GM12878 (cell line): ENCODE data around the gene UBE3C. TPM values are rescaled to one million over a fixed set of nuclear protein-coding genes. Genes with fewer than 3 reads are reported as not detected.

Experiments used
- ATAC-seq: fragments of 200-7000 bp; cut with Tn5 transposase; 3 replicates; pipeline ENCODE4 v1.9.1; 2020; ENCODE audit warnings: mild to moderate bottlenecking, moderate library complexity
- BruUV-seq: library from RNA; stranded (reverse); fragments of 400-500 nt; replicated peaks from 2 replicates; lab custom pipeline; 2021; lab: Mats Ljungman, UMichigan
- CTCF ChIA-PET: fragments of 300-600 bp; sonication (Branson Sonifier 250); formaldehyde crosslinking; extraction: SDS; loops from one replicate; lab custom pipeline; 2021; ENCODE audit warnings: inconsistent platforms; lab: Yijun Ruan, JAX
- POLR2A ChIA-PET: fragments of 350-600 bp; formaldehyde crosslinking; extraction: SDS; loops from one replicate; lab custom pipeline; 2021; ENCODE audit warnings: inconsistent platforms; lab: Charles Lee
- RAD21 ChIA-PET: fragments of 300-600 bp; sonication (Branson Sonifier 250); formaldehyde crosslinking; loops from one replicate; lab custom pipeline; 2023; ENCODE audit warnings: antibody characterized with exemption; ENCODE audit not compliant: unreplicated experiment; lab: Charles Lee
- SMC1A ChIA-PET: fragments of 300-600 bp; sonication (Branson Sonifier 250); formaldehyde crosslinking; loops from one replicate; lab custom pipeline; 2023; ENCODE audit not compliant: unreplicated experiment, uncharacterized antibody; lab: Charles Lee
- DNase-seq: peaks from one replicate; pipeline ENCODE4 v3.0.0-alpha.2; 2011; ENCODE audit warnings: low read depth, low spot score
- FAIRE-seq: peaks from 3 replicates; lab custom pipeline; 2011; peaks lifted over from hg19 to GRCh38; lab: Jason Lieb, UNC
- H2AFZ ChIP-seq: 2 replicates; pipeline ENCODE4 v1.6.0; 2011; ENCODE audit warnings: low read depth, low read length, control low read depth; ENCODE audit not compliant: control insufficient read depth
- H3K27ac ChIP-seq: 2 replicates; pipeline ENCODE4 v1.5.1; 2011; ENCODE audit warnings: control low read depth; ENCODE audit not compliant: control insufficient read depth, insufficient read depth
- H3K27me3 ChIP-seq, 2 experiments: replicated peaks in 1 of 2; 2 replicates each; pipeline versions ENCODE4 v1.6.0 to v1.6.1; 2011; ENCODE audit warnings: low read length in 1 of 2; ENCODE audit not compliant: control insufficient read depth in 2 of 2, insufficient read depth in 2 of 2
- H3K36me3 ChIP-seq, 2 experiments: 2 replicates each; pipeline ENCODE4 v1.5.1; 2011; ENCODE audit warnings: low read length in 1 of 2; ENCODE audit not compliant: control insufficient read depth in 2 of 2, insufficient read depth in 2 of 2
- H3K4me1 ChIP-seq: 2 replicates; pipeline ENCODE4 v1.6.1; 2011; ENCODE audit warnings: mild to moderate bottlenecking, low read length, moderate library complexity, mixed read lengths; ENCODE audit not compliant: control insufficient read depth, insufficient read depth
- H3K4me2 ChIP-seq: 2 replicates; pipeline ENCODE4 v1.6.0; 2011; ENCODE audit warnings: control low read depth; ENCODE audit not compliant: control insufficient read depth, insufficient read depth
- H3K4me3 ChIP-seq: fragments of 200-600 bp; sonication (generic); 2 replicates; pipeline ENCODE4 v1.5.1; 2016
- H3K79me2 ChIP-seq: 2 replicates; pipeline ENCODE4 v1.6.0; 2011; ENCODE audit warnings: low read length; ENCODE audit not compliant: control insufficient read depth, insufficient read depth
- H3K9ac ChIP-seq: 2 replicates; pipeline ENCODE4 v1.8.0; 2011; ENCODE audit warnings: low read length, control low read depth, mixed read lengths; ENCODE audit not compliant: control insufficient read depth, insufficient read depth
- H3K9me3 ChIP-seq: replicated peaks from 3 replicates; pipeline ENCODE4 v1.5.1; 2011; ENCODE audit warnings: mild to moderate bottlenecking, low read length; ENCODE audit not compliant: control insufficient read depth, insufficient read depth
- H4K20me1 ChIP-seq: 2 replicates; pipeline ENCODE4 v1.6.0; 2011; ENCODE audit not compliant: control insufficient read depth, insufficient read depth
- CBX3 ChIP-seq: fragments of 200-600 bp; sonication (generic); IDR thresholded peaks from 2 replicates; pipeline ENCODE4 v1.6.1; 2016; ENCODE audit warnings: low read depth, borderline replicate concordance
- CTCF ChIP-seq, 3 experiments: IDR thresholded peaks in 2 of 3; conservative IDR thresholded peaks in 1 of 3; 2 replicates each; pipeline ENCODE4 v1.5.1; 2011; ENCODE audit warnings: low read depth in 3 of 3, low read length in 3 of 3, mild to moderate bottlenecking in 3 of 3, control low read depth in 2 of 3, moderate library complexity in 2 of 3, inconsistent platforms in 1 of 3, mixed read lengths in 1 of 3; ENCODE audit not compliant: control insufficient read depth in 2 of 3, insufficient read depth in 1 of 3; ENCODE audit errors: extremely low read depth in 1 of 3
- RAD21 ChIP-seq: IDR thresholded peaks from 2 replicates; pipeline ENCODE4 v1.6.1; 2011; ENCODE audit warnings: mild to moderate bottlenecking, low read depth, low read length, moderate library complexity; ENCODE audit not compliant: insufficient read depth
- ZBTB33 ChIP-seq: fragments of 450-650 bp; IDR thresholded peaks from 2 replicates; pipeline ENCODE4 v1.6.1; 2017; ENCODE audit warnings: mild to moderate bottlenecking
- ZNF24 ChIP-seq: fragments of 450-650 bp; IDR thresholded peaks from 2 replicates; pipeline ENCODE4 v1.6.1; 2017; ENCODE audit warnings: antibody characterized with exemption, mild to moderate bottlenecking
- WGBS: methylation state at CpG from one replicate; pipeline ENCODE4 v1.1.6; 2016; ENCODE audit warnings: low lambda C conversion rate; ENCODE audit not compliant: insufficient replicate concordance, insufficient coverage; ENCODE audit errors: missing lambda C conversion rate; 5-methylcytosine and 5-hydroxymethylcytosine counted together
- in situ Hi-C: fragments of 300-500 bp; cut with MboI; formaldehyde crosslinking; loops from 9 replicates; pipeline ENCODE4 v1.14.3; 2018; ENCODE audit warnings: mixed read lengths
- intact Hi-C: fragments of 100-400 bp; cut with micrococcal nuclease; formaldehyde crosslinking; loops from one replicate; pipeline ENCODE4 v1.14.2; 2022; ENCODE audit not compliant: unreplicated experiment
- polyA plus RNA-seq, 11 experiments: library from polyadenylated mRNA; depleted of rRNA in 4 of 11; unstranded in 6 of 11; stranded (reverse) in 5 of 11; fragments of >200 nt; fragmentation: Nextera tagmentation in 4 of 11; fragmentation: Illumina TruSeq in 1 of 11; extraction: Ambion mirVana in 4 of 11; extraction: Trizol in 1 of 11; gene quantifications; 1 replicate in 1 of 11; 2 replicates in 10 of 11; pipeline versions ENCODE4 v1.2.1 to v1.2.3, GENCODE V29; 2011 to 2016; ENCODE audit warnings: inconsistent platforms in 2 of 11, missing spikeins in 2 of 11, low read depth in 1 of 11
- total RNA-seq, 4 experiments: library from RNA; depleted of rRNA in 3 of 4; stranded (reverse); fragments of >200 nt in 3 of 4; fragmentation: Illumina TruSeq in 1 of 4; extraction: Trizol in 1 of 4; gene quantifications; 2 replicates each; pipeline versions ENCODE4 v1.2.1 to v1.2.3, GENCODE V29; 2013 to 2021

UBE3C gene
- total and polyA plus RNA-seq, 10 of the 15 experiments (the other 5 are each of a cell fraction or from before 2014, with no cell fraction given), result 7.9 to 65.9 (median 45.2) TPM

- 98% methylated on average over 8 of the region's 8 CpGs for WGBS
- Histone ChIP-seq H2AFZ (no peak overlapping the region), H3K9ac (no peak overlapping the region), H4K20me1 (no peaks in the 10 kb centered on the region), H3K27ac (no peak overlapping the region), H3K9me3 (no peaks in the 10 kb centered on the region), H3K27me3 (no peaks in the 10 kb centered on the region), H3K4me3 (no peak overlapping the region), H3K4me1 (no peaks in the 10 kb centered on the region), H3K4me2 (no peak overlapping the region), H3K36me3 (peaks cover 4 to 10% of the 10 kb centered on the region in 2 experiments; a peak in 3 of 4 replicates), H3K79me2 (no peaks in the 10 kb centered on the region)
- ChIA-PET SMC1A (interaction anchor here (2.0 kb wide), 1 partner anchor 11 kb away, joined by 6 read pairs; no protein-coding TSS in a partner anchor), CTCF (interaction anchor here (1.0 to 4.0 kb wide), 2 partner anchors 11 to 149 kb away, joined by 3 to 22 read pairs; no protein-coding TSS in a partner anchor), RAD21 (interaction anchor here (2.0 kb wide), 1 partner anchor 149 kb away, joined by 5 read pairs; no protein-coding TSS in a partner anchor), POLR2A (no interaction called here)
- peak; percentile 58; the same call in 1 of the 3 replicates for ATAC-seq
- intact Hi-C loops, result no loop called here
- no peak for TF ChIP-seq CBX3
- peak; percentile 84; the same call in 1 of the 2 replicates for TF ChIP-seq ZBTB33
- 0 out of 2 replicates have a peak, but pooled peaks have one; percentile 35 for TF ChIP-seq RAD21
- TF ChIP-seq ZNF24, result no peak
- peak; percentile 20 to 49 (median 46); a peak in 4 of 6 replicates for TF ChIP-seq CTCF (IDR thresholded peaks at IDR 0.05 in 2 of 3, conservative IDR thresholded peaks at IDR 0.05 in 1 of 3; ENCODE audit: control insufficient read depth in 2 of 3, extremely low read depth in 1 of 3, insufficient read depth in 1 of 3, low read depth in 3 of 3, low read length in 3 of 3)
- no TSS peak for BruUV-seq
- in situ Hi-C loops, result no loop called here
- FAIRE-seq, result no peak
- DNase-seq, result no peak
Observed at GRCh38 chr7:157238087-157238486, 99.4 kb downstream of the UBE3C start.
